HL-60/S4 (cell line): ENCODE measurements around the gene DNAI2.
"Not testable (repeated sequence)": the region's sequence is repeated elsewhere in the genome, so short reads cannot be mapped to it uniquely, and the experiment has no call there.

Source experiments
- in situ Hi-C: fragments of 300-500 bp; cut with MboI; formaldehyde crosslinking; loops from 2 replicates; pipeline ENCODE4 v1.14.3; 2022; ENCODE audit warnings: low sequenced_read_pairs

Gene DNAI2

GRCh38 chr17:74272731-74273201 is 1.3 kb upstream of the DNAI2 start:
- in situ Hi-C loops, result no loop called here

GRCh38 chr17:74274709-74275340 is 791 bp downstream of the DNAI2 start:
- in situ Hi-C loops, result no loop called here

DNA sequence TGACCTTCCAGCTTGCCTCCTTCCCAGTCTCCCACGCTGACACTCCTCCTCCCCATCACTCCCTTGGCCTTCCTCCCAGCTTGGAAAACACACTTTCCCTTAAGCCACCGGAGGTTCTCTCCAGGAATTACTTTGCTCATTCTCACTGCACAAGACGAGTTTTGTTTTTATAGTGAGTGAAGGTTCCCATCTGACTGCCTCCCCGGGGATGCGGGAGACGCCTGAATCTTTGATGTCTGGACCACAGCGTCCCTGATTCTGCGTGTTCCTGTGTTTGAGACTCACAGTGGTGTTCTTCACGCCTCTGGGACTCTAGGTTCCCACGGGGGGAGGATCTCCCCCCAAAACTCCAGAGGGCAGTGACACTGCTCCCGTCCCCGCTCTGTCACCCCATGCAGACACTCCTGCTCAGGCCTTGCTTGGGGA is 2.0 kb downstream of the DNAI2 start:
- in situ Hi-C loops, result no loop called here

GRCh38 chr17:74276541-74277009 is 2.5 kb downstream of the DNAI2 start:
- in situ Hi-C loops, result no loop called here

DNA sequence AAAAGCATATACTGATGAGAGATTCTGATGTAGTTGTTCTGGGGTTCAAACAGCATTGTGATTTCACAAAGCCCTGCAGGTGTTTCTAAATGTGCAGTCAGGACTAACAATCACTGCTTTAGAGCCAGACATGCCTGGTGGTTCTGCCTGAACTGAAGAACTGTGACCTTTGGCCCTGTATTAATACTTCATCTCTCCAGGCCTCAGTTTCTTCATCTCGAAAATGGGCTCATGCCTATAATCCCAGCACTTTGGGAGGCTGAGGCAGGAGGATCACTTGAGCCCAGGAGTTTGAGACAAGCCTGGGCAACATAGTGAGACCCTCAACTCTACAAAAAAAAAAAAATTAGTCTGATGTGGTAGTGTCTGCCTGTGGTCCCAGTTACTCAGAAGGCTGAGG is 3.9 kb downstream of the DNAI2 start:
- in situ Hi-C loops, result no loop called here

DNA sequence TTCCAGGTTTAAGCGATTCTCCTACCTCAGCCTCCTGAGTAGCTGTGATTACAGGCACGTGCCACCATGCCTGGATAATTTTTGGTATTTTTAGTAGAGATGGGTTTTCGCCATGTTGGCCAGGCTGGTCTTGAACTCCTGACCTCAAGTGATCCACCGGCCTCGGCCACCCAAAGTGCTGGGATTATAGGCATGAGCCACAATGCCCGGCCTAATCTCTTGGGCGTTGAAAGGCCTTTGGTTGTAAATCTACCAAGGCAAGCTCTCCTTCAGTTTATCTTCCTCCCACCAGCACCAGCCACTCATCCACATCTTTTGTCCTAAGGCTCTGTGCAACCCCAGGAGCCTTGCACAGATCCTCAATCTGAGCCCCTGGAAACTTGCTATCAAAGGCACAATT is 5.6 kb downstream of the DNAI2 start:
- in situ Hi-C loops, result not testable (repeated sequence)

- in situ Hi-C loops, result no loop called here
These were observed 6.1 kb downstream of the DNAI2 start for GRCh38 chr17:74280093-74280513.

DNA sequence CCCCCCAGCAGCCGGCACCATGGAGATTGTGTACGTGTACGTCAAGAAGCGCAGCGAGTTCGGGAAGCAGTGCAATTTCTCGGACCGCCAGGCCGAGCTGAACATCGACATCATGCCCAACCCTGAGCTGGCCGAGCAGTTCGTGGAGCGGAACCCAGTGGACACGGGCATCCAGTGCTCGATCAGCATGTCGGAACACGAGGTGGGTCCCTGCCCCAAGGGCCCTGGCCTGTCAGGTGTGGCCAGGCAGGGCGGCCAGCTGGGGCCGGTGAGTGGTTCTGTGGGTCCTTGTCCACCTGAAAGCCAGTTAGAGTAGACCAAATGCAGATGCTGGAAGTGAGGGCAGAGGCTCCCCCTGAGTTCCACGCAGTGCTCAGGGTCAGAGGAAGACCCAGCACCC is 7.8 kb downstream of the DNAI2 start:
- in situ Hi-C loops, result no loop called here

GRCh38 chr17:74282274-74282586 is 8.2 kb downstream of the DNAI2 start:
- in situ Hi-C loops, result not testable (repeated sequence)

GRCh38 chr17:74282587-74283370 is 8.7 kb downstream of the DNAI2 start:
- in situ Hi-C loops, result no loop called here

DNA sequence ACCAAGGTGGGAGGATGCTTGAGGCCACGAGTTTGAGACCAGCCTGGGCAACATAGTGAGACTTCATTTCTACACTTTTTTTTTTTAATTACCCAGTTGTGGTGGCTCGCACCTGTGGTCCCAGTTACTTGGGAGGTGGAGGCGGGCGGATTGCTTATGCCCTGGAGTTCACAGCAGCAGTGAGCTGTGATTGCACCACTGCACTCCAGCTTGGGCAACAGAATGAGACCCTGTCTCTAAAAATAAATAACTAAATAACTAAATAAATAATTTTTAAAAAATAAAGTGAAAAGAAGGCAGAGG is 9.3 kb downstream of the DNAI2 start:
- in situ Hi-C loops, result no loop called here

DNA sequence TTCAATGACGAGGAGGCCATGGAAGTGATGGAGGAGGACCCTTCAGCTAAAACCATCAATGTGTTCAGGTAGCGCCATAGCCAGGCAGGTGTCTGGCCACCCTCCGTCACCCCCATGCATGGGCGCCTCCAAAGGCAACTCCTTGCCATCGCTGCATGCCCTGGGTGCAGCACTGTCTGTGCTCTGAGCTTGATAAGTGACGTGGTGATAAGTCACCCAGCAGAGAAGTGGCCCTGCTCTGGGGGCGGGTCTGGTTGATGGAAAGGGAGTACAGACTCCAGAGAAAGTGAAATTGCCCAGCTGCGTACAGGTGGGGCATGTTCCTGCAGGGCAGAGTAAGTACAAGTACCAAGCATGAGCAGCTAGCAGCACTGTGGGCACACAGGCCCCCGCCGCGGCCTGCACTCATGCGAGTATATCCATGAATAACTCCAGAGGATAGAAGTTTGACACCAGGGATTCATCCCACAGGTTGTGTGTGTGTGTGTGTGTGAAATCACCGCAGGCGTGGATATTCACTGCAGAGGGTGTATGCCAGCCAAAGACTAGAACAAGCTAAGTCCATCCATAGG is 13.1 kb downstream of the DNAI2 start:
- in situ Hi-C loops, result no loop called here

DNA sequence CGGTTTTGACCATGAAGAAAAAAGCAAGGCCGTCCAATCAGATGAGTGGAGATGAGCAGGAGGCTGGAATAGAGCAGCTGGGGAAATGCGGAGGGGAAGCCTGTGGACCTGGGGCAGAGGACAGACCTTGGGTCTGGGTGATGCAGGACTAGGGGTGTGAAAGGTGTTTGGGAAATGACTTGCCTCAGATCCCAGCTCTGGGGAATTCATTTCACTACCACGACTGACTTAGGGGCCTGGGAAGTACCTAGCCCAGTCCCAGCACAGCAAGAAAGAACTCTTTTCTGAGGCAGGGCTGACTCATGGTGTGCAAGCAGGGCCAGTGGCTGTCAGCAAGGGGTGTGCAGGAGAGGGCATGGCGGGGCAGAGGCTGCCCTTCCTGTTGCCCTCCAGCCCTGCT is 14.8 kb downstream of the DNAI2 start:
- in situ Hi-C loops, result no loop called here

GRCh38 chr17:74289688-74290087 is 15.7 kb downstream of the DNAI2 start:
- in situ Hi-C loops, result no loop called here

GRCh38 chr17:74290340-74290739 is 16.3 kb downstream of the DNAI2 start:
- in situ Hi-C loops, result no loop called here

- in situ Hi-C loops, result no loop called here
These were observed 18.5 kb downstream of the DNAI2 start for GRCh38 chr17:74292495-74292894.

DNA sequence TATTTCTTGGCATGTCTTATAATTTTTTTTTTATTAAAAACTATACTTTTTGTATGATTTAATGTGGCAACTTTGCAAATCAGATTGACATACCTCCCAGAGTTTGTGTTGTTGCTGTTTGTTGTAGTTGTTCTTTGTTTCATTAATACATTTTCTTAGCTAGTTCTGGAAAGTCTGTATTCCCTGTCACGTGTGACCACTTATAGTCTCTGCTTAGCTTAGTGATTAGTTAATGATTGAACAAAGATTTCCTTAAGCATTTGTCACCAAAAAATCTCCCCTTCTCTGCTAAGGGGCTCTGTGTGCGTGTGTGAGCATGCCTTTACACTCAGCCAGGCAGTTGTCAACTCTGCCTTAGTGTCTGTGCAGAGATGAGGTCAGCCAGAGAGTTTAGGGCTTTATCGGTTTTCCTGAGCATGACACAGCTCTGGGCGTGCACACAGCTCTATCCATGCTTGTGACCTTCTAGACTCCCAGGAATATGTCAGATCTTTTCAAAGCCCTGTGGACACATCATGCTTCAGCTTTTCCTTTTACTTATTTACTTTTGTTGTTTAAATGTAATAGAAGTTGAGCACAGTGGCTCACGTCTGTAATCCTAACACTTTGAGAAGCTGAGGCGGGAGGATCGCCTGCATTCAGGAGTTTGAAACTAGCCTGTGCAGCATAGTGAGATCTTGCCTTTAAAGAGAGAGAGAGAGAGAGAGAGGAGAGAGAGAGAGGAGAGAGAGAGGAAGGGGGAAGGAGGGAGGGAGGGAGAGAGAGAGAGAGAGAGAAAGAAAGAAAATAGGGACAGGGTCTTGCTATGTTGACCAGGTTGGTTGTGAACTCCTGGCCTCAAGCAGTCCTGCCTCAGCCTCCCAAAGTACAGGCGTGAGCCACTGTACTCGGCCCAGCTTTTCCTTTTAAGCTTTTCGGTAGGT is 21.9 kb downstream of the DNAI2 start:
- in situ Hi-C loops, result no loop called here

DNA sequence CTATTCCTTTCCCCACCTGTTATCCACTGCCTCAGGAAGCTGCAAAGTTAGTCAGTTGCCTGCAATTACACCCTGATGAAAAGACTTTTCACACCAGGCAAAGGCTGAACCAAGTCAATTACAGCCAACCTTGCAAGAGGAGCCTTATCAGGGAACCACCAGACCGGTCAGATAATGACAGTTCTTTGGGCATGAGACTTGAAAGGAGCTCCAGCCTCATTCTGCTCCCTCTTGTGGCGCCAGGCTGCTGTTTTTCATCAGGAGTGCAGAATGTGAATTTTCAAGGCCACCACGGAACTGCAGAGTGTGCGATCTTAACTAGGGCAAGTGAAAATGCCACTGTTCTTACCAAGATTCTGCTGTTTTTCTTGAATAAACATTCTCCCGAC is 22.5 kb downstream of the DNAI2 start:
- in situ Hi-C loops, result no loop called here

- in situ Hi-C loops, result no loop called here
These were observed 23.9 kb downstream of the DNAI2 start for GRCh38 chr17:74297941-74298340.

DNA sequence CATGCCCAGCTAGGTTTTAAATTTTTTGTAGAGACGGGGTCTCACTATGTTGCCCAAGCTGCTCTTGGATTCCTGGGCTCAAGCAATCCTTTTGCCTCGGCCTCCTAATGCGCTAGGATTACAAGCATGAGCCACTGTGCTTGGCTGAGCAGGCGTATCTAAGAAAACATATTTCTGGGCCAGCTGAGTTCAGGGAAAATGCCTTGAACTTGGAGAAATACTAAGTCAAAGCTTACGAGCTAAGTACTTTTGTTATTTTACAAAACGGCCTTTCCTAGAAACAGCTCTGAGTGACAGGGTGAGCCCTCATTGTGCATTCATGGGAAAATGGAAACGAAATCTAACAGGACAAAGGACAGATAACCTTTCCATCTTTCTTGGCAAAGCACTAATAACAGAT is 24.7 kb downstream of the DNAI2 start:
- in situ Hi-C loops, result no loop called here
